ENCODE data around the gene HOXA13.

- no peak for TF ChIP-seq ZNF274 (IDR thresholded peaks at IDR 0.05; ENCODE audit: low read depth, low read length)
- no peak for TF ChIP-seq YY1 (IDR thresholded peaks at IDR 0.05; ENCODE audit: insufficient read depth, insufficient read length)
- TF ChIP-seq SUZ12 (IDR thresholded peaks at IDR 0.05; ENCODE audit: extremely low read depth, insufficient read depth, insufficient read length), result no peak
Measured at GRCh38 chr7:27208998-27209397, 9.1 kb upstream of the HOXA13 start.
